Measurements from ENCODE around the gene PLXDC1. TPM values are rescaled to one million over a fixed set of nuclear protein-coding genes. Genes with fewer than 3 reads are reported as not detected.
"Not testable (repeated sequence)": the region's sequence is repeated elsewhere in the genome, so short reads cannot be mapped to it uniquely, and the experiment has no call there.

The PLXDC1 gene
- total and polyA plus RNA-seq, 9 donors: 11.6 to 58.6 (median 32.3) TPM

DNA sequence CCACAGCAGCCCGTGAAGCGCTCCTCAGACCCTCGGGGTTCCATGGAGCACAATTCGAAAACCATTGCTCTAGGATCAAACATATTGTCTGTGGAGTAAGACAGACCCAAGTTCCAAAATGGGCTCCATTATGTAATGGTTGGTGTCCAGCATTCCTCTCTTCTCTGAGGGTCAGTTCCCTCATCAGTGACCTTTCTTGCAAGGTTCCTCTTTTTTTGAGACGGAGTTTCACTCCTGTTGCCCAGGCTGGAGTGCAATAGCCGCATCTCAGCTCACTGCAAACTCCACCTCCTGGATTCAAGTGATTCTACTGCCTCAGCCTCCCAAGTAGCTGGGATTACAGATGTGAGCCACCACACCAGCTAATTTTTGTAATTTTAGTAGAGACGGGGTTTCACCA, 28.4 kb downstream of the PLXDC1 start:
- H3K9me3 ChIP-seq: no peaks in the 10 kb centered on the region
- WGBS, 3 donors: 92 to 94% (median 93%) methylated on average over 7 of the region's 7 CpGs
- no peak overlapping the region for H3K4me3 ChIP-seq
- DNase-seq: no peak
- no peaks in the 10 kb centered on the region for H3K27me3 ChIP-seq
- no peaks in the 10 kb centered on the region for H3K36me3 ChIP-seq
- intact Hi-C loops (cut with DNase I): no loop called here
- TF ChIP-seq EP300 (IDR thresholded peaks at IDR 0.05) (no peak), POLR2A (IDR thresholded peaks at IDR 0.05) (no peak)
- TF ChIP-seq, protein P1, sequence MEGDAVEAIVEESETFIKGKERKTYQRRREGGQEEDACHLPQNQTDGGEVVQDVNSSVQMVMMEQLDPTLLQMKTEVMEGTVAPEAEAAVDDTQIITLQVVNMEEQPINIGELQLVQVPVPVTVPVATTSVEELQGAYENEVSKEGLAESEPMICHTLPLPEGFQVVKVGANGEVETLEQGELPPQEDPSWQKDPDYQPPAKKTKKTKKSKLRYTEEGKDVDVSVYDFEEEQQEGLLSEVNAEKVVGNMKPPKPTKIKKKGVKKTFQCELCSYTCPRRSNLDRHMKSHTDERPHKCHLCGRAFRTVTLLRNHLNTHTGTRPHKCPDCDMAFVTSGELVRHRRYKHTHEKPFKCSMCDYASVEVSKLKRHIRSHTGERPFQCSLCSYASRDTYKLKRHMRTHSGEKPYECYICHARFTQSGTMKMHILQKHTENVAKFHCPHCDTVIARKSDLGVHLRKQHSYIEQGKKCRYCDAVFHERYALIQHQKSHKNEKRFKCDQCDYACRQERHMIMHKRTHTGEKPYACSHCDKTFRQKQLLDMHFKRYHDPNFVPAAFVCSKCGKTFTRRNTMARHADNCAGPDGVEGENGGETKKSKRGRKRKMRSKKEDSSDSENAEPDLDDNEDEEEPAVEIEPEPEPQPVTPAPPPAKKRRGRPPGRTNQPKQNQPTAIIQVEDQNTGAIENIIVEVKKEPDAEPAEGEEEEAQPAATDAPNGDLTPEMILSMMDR (IDR thresholded peaks at IDR 0.05): no peak
- no peaks in the 10 kb centered on the region for H3K4me1 ChIP-seq (ENCODE audit: insufficient read depth)
- no peak overlapping the region for H3K27ac ChIP-seq

DNA sequence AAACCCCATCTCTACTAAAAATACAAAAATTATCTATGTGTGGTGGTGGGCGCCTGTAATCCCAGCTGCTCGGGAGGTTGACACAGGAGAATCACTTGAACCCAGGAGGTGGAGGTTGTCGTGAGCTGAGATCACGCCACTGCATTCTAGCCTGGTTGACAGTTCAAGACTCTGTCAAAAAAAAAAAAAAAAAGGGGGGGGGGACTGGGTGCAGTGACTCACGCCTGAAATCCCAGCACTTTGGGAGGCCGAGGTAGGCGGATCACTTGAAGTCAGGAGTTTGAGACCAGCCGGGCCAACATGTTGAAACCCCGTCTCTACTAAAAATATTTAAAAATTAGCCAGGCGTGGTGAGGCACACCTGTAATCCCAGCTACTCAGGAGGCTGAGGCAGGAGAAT, 29.5 kb downstream of the PLXDC1 start:
- DNase-seq; H3K36me3 ChIP-seq; H3K4me3 ChIP-seq; H3K4me1 ChIP-seq (ENCODE audit: insufficient read depth); H3K27ac ChIP-seq; H3K9me3 ChIP-seq; H3K27me3 ChIP-seq; intact Hi-C loops (cut with DNase I): not testable (repeated sequence)
- 91 to 96% (median 95%) methylated on average over 10 of the region's 10 CpGs for WGBS, 3 donors

DNA sequence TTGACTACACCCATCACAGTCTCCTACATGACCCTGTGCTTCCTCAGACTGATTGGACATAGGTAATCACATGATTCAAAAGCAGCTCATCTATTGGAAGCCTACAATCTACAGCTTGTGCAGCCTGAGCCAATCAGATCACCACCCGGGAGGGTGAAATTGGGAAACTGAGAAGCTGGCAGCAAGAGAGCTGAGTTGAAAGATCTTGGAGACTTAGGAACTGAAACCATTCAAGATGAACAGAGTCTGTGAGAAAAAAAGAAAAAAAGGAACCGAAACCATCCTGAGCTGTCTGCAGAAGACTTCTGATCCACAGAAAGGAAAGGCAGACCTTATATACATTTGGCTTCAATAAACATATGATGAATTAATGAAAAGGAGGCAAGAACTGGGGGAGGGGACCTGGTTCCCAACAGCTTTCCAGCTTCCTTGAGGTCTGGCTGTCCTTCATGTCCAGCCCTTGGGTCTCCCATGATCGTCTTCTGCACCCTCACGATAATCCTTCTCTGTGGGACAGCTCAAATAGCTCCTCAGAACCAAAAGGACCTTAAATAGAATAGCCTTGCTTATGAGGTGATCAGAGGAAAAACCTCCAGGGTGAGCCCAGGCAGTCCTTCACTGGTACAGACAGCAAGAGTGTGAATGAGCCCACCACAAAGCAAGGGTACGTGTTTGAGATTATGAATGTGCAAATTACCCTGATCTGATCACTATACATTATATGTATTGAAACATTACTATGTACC, 32.6 kb downstream of the PLXDC1 start:
- TF ChIP-seq, protein P1 (IDR thresholded peaks at IDR 0.05): no peak
- no peak for TF ChIP-seq POLR2A (IDR thresholded peaks at IDR 0.05)
- no peak for TF ChIP-seq EP300 (IDR thresholded peaks at IDR 0.05)
- Histone ChIP-seq H3K27me3 (no peaks in the 10 kb centered on the region), H3K36me3 (no peaks in the 10 kb centered on the region), H3K4me3 (no peak overlapping the region), H3K27ac (no peak overlapping the region), H3K4me1 (ENCODE audit: insufficient read depth) (no peaks in the 10 kb centered on the region), H3K9me3 (no peaks in the 10 kb centered on the region)
- intact Hi-C loops (cut with DNase I): no loop called here
- 90 to 96% (median 95%) methylated on average over 5 of the region's 5 CpGs for WGBS, 3 donors
- DNase-seq: no peak

DNA sequence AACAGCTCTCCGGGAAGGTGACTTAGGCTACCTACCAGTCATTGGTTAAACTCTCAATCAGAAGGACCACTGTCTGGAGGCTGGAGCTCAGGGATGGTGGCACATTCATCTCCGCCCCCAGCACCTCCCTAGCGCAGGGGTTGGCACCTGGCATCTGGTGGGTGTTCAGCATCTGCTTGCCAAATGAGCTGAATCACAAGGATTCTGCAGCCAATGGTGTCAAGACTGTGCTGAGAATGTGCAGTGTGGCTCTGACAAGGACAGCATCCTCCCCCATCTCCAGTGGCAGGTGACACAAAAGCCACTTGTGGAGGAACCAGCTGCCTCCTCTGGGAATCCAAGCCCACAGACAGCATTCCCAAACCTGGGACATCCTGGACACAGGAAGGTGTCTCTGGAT, 35.2 kb downstream of the PLXDC1 start:
- DNase-seq: no peak
- Histone ChIP-seq H3K9me3 (no peaks in the 10 kb centered on the region), H3K36me3 (no peaks in the 10 kb centered on the region), H3K27ac (no peak overlapping the region), H3K4me3 (no peak overlapping the region), H3K4me1 (ENCODE audit: insufficient read depth) (no peaks in the 10 kb centered on the region), H3K27me3 (no peaks in the 10 kb centered on the region)
- intact Hi-C loops (cut with DNase I): no loop called here
- 75 to 97% (median 79%) methylated on average over 3 of the region's 3 CpGs for whole genome bisulfite sequencing, 3 donors
- TF ChIP-seq POLR2A (IDR thresholded peaks at IDR 0.05) (no peak), EP300 (IDR thresholded peaks at IDR 0.05) (no peak)
- TF ChIP-seq, protein P1 (IDR thresholded peaks at IDR 0.05): no peak

DNA sequence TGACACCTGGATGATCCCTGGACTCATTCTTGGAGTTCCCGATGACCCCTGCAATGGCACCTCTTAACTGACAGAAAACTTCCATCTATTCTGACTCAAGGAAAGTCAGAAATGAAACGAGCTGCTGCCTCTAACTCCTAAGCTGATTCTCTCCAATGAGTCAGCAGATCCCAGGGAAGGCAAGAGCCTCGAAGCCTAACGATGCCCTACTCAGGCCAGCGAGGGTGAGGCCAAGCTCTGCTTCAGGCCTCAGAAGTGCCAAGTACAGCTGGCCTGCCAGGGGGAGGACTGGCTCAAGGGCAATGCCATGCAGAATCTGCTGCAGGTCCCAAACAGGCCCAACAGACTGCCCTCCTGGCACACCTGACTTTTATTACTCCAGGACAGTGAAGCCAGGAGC, 36.3 kb downstream of the PLXDC1 start:
- Histone ChIP-seq H3K4me3 (no peak overlapping the region), H3K27me3 (no peaks in the 10 kb centered on the region), H3K36me3 (no peaks in the 10 kb centered on the region), H3K4me1 (ENCODE audit: insufficient read depth) (no peaks in the 10 kb centered on the region), H3K9me3 (no peaks in the 10 kb centered on the region), H3K27ac (peak overlapping the region in 1 of 2 donors; percentile 27)
- intact Hi-C loops (cut with DNase I): no loop called here
- TF ChIP-seq, protein P1 (IDR thresholded peaks at IDR 0.05): no peak
- TF ChIP-seq EP300 (IDR thresholded peaks at IDR 0.05): no peak
- TF ChIP-seq POLR2A (IDR thresholded peaks at IDR 0.05): no peak
- DNase-seq: no peak
- 51 to 59% (median 55%) methylated on average over 5 of the region's 5 CpGs for WGBS, 3 donors
